Prostate gland (tissue), 2 donors: ENCODE measurements around the gene DMXL1.

Experiments
- CTCF ChIP-seq, 4 experiments: fragments of 200-600 bp in 2 of 4; fragments of 450-650 bp in 2 of 4; sonication (generic) in 2 of 4; IDR thresholded peaks; 1 replicate in 3 of 4; 2 replicates in 1 of 4; pipeline ENCODE4 v1.5.1; 2016 to 2019; ENCODE audit warnings: antibody characterized with exemption in 4 of 4, mild to moderate bottlenecking in 2 of 4, moderate library complexity in 2 of 4
- POLR2A ChIP-seq: fragments of 450-650 bp; IDR thresholded peaks from one replicate; pipeline ENCODE4 v1.6.1; 2016; ENCODE audit warnings: antibody characterized with exemption, mild to moderate bottlenecking

DNA sequence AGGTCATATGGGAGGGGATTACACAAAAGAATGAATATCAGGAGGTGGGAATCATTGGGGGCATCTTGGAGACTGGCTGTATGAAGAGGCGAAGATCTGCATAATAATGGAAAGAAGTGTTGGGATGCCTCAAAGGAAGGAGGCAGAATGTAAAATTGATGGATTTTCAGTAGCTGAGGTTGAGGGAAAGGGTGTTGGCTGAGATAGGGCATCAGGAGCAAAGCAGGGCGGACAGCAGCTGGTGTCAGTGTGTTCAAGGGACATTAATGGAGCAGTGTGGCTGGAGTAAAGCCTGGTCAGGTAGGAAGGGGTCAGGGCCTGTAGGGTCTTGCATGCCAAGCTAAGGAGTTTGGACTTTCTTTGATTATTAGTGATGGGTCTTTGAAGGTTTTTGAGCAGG is 219.7 kb downstream of the DMXL1 start:
- TF ChIP-seq CTCF (IDR thresholded peaks at IDR 0.05), result no peak
- TF ChIP-seq POLR2A, result no peak
